B cell (primary cell): ENCODE data around the gene SRPK1. TPM values are rescaled to one million over a fixed set of nuclear protein-coding genes. Genes with fewer than 3 reads are reported as not detected.

Experiments used
- ATAC-seq: fragments of 200-7000 bp; cut with Tn5 transposase; one replicate; pipeline ENCODE4 v1.10.0; 2021; ENCODE audit warnings: low read depth, mild to moderate bottlenecking, moderate number of reproducible peaks, moderate library complexity
- CTCF ChIA-PET: fragments of 350-600 bp; sonication (Branson Sonifier 250); formaldehyde crosslinking; loops from one replicate; lab custom pipeline; 2021; ENCODE audit warnings: antibody characterized with exemption, inconsistent platforms; lab: Charles Lee
- POLR2A ChIA-PET: fragments of 350-600 bp; sonication (Branson Sonifier 250); formaldehyde crosslinking; loops from one replicate; lab custom pipeline; 2021; ENCODE audit warnings: antibody characterized with exemption; lab: Charles Lee
- DNase-seq: peaks from one replicate; pipeline ENCODE4 v3.0.0; 2013
- H2AFZ ChIP-seq: 2 replicates; pipeline ENCODE4 v1.6.1; 2012; ENCODE audit warnings: mild to moderate bottlenecking, low read depth, low read length; ENCODE audit not compliant: insufficient read depth, poor library complexity, severe bottlenecking
- H3K27ac ChIP-seq, 2 donors: 1 replicate in 1 of 2; 2 replicates in 1 of 2; pipeline ENCODE4 v1.5.1; 2012 to 2013; ENCODE audit warnings: low read length in 2 of 2, mild to moderate bottlenecking in 2 of 2, moderate library complexity in 1 of 2
- H3K27me3 ChIP-seq, 4 experiments: fragments of 200-600 bp in 1 of 4; sonication (generic) in 1 of 4; replicated peaks in 1 of 4; 1 replicate in 2 of 4; 2 replicates in 2 of 4; pipeline versions ENCODE4 v1.6.1 to v1.7.0; 2013 to 2016; ENCODE audit warnings: low read length in 3 of 4, mild to moderate bottlenecking in 2 of 4, mixed read lengths in 1 of 4, moderate library complexity in 1 of 4; ENCODE audit not compliant: insufficient read depth in 4 of 4, control insufficient read depth in 3 of 4; ENCODE audit errors: control extremely low read depth in 1 of 4
- H3K36me3 ChIP-seq, 2 experiments: replicated peaks in 1 of 2; 1 replicate in 1 of 2; 2 replicates in 1 of 2; pipeline versions ENCODE4 v1.6.1 to v1.7.1; 2013; ENCODE audit warnings: low read length in 1 of 2; ENCODE audit not compliant: insufficient read depth in 2 of 2, control insufficient read depth in 1 of 2; ENCODE audit errors: control extremely low read depth in 1 of 2, extremely low read depth in 1 of 2
- H3K4me1 ChIP-seq, 2 donors: fragments of 200-600 bp in 1 of 2; sonication (generic) in 1 of 2; 1 replicate in 1 of 2; 2 replicates in 1 of 2; pipeline versions ENCODE4 v1.5.1 to v1.6.1; 2013 to 2017; ENCODE audit warnings: low read length in 2 of 2; ENCODE audit not compliant: control insufficient read depth in 2 of 2, insufficient read depth in 2 of 2
- H3K4me2 ChIP-seq: replicated peaks from 2 replicates; pipeline ENCODE3; 2012; ENCODE audit warnings: mild to moderate bottlenecking, low read depth, low read length; ENCODE audit not compliant: poor library complexity, severe bottlenecking
- H3K4me3 ChIP-seq, 5 experiments: fragments of 200-600 bp in 1 of 5; sonication (generic) in 1 of 5; 1 replicate in 3 of 5; 2 replicates in 2 of 5; pipeline versions ENCODE4 v1.5.1 to v1.7.0; 2011 to 2016; ENCODE audit warnings: low read length in 4 of 5, mild to moderate bottlenecking in 4 of 5, low read depth in 2 of 5, control low read depth in 1 of 5, moderate library complexity in 1 of 5; ENCODE audit not compliant: insufficient read depth in 1 of 5; ENCODE audit errors: control extremely low read depth in 1 of 5, extremely low read depth in 1 of 5
- H3K79me2 ChIP-seq: fragments of 200-600 bp; sonication (generic); one replicate; pipeline ENCODE4 v1.6.0; 2016; ENCODE audit warnings: low read length; ENCODE audit not compliant: control insufficient read depth, insufficient read depth
- H3K9ac ChIP-seq: fragments of 200-600 bp; sonication (generic); 2 replicates; pipeline ENCODE4 v1.6.1; 2017; ENCODE audit warnings: mild to moderate bottlenecking, low read length, moderate library complexity
- H3K9me3 ChIP-seq, 3 donors: one replicate each; pipeline versions ENCODE4 v1.6.1 to v1.7.1; 2013; ENCODE audit warnings: low read length in 2 of 3; ENCODE audit not compliant: control insufficient read depth in 2 of 3, insufficient read depth in 1 of 3; ENCODE audit errors: control extremely low read depth in 1 of 3
- H4K20me1 ChIP-seq: 2 replicates; pipeline ENCODE4 v1.6.0; 2012; ENCODE audit warnings: mild to moderate bottlenecking, low read length; ENCODE audit not compliant: insufficient read depth, control insufficient read depth, poor library complexity, severe bottlenecking
- H3K27ac Mint-ChIP-seq: one replicate; pipeline ENCODE4 v1.8.0; 2021; ENCODE audit warnings: mixed read lengths
- H3K27me3 Mint-ChIP-seq: one replicate; pipeline ENCODE4 v1.8.0; 2021; ENCODE audit warnings: mixed read lengths
- H3K4me1 Mint-ChIP-seq: one replicate; pipeline ENCODE4 v1.8.0; 2021; ENCODE audit warnings: mixed read lengths
- H3K4me3 Mint-ChIP-seq: one replicate; pipeline ENCODE4 v1.8.0; 2021; ENCODE audit warnings: mixed read lengths
- H3K9me3 Mint-ChIP-seq: one replicate; pipeline ENCODE4 v1.8.0; 2022; ENCODE audit warnings: mixed read lengths; ENCODE audit not compliant: insufficient read depth
- EZH2 ChIP-seq: IDR thresholded peaks from 2 replicates; pipeline ENCODE4 v1.6.1; 2012; ENCODE audit warnings: borderline replicate concordance, low read depth, mild to moderate bottlenecking, moderate library complexity, low read length; ENCODE audit not compliant: insufficient read depth, poor library complexity, severe bottlenecking
- WGBS: methylation state at CpG from one replicate; pipeline ENCODE4 v1.1.5; 2013; ENCODE audit warnings: missing lambda C conversion rate; ENCODE audit not compliant: insufficient coverage; 5-methylcytosine and 5-hydroxymethylcytosine counted together
- intact Hi-C: fragments of 100-400 bp; cut with micrococcal nuclease; formaldehyde crosslinking; loops from one replicate; pipeline ENCODE4 v1.10.0; 2022
- polyA plus RNA-seq: library from polyadenylated mRNA; depleted of rRNA; stranded (reverse); fragments of >200 nt; gene quantifications from 2 replicates; pipeline ENCODE4 v1.2.3, GENCODE V29; 2012
- total RNA-seq, 2 donors: library from RNA; stranded (reverse); fragments of 120-200 nt in 1 of 2; gene quantifications; 1 replicate in 1 of 2; 2 replicates in 1 of 2; pipeline versions ENCODE4 v1.2.3 to v1.2.4, GENCODE V29; 2013 to 2022
- TF ChIP-seq, protein P1 (sequence below): fragments of 200-600 bp; IDR thresholded peaks from one replicate; pipeline ENCODE4 v1.8.0; 2022; ENCODE audit warnings: antibody characterized with exemption, mild to moderate bottlenecking

The SRPK1 gene
- total and polyA plus RNA-seq, 2 donors (not counting 1 experiment from before 2014, with no cell fraction given) = 9.7 to 53.3 TPM

GRCh38 chr6:35897486-35897885 lies 23.4 kb downstream of the SRPK1 start:
- POLR2A ChIA-PET = no interaction called here
- TF ChIP-seq, protein P1, sequence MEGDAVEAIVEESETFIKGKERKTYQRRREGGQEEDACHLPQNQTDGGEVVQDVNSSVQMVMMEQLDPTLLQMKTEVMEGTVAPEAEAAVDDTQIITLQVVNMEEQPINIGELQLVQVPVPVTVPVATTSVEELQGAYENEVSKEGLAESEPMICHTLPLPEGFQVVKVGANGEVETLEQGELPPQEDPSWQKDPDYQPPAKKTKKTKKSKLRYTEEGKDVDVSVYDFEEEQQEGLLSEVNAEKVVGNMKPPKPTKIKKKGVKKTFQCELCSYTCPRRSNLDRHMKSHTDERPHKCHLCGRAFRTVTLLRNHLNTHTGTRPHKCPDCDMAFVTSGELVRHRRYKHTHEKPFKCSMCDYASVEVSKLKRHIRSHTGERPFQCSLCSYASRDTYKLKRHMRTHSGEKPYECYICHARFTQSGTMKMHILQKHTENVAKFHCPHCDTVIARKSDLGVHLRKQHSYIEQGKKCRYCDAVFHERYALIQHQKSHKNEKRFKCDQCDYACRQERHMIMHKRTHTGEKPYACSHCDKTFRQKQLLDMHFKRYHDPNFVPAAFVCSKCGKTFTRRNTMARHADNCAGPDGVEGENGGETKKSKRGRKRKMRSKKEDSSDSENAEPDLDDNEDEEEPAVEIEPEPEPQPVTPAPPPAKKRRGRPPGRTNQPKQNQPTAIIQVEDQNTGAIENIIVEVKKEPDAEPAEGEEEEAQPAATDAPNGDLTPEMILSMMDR = no peak
- no peak for TF ChIP-seq EZH2
- WGBS = 93% methylated on average over 2 of the region's 4 CpGs

GRCh38 chr6:35897036-35897435 lies 23.9 kb downstream of the SRPK1 start:
- Histone ChIP-seq H3K36me3 (peaks cover 0 to 8% of the 10 kb centered on the region in 2 experiments), H3K27ac (no peak overlapping the region), H3K79me2 (peaks cover 75% of the 10 kb centered on the region), H3K4me3 (no peak overlapping the region), H3K9ac (no peak overlapping the region), H3K9me3 (no peaks in the 10 kb centered on the region), H3K27me3 (no peaks in the 10 kb centered on the region), H3K4me2 (no peak overlapping the region), H4K20me1 (peaks cover 10% of the 10 kb centered on the region), H3K4me1 (no peaks in the 10 kb centered on the region), H2AFZ (no peak overlapping the region)
- ChIA-PET CTCF (no interaction called here), POLR2A (no interaction called here)
- no peaks in the 10 kb centered on the region for H3K9me3 Mint-ChIP-seq
- H3K27me3 Mint-ChIP-seq = no peaks in the 10 kb centered on the region
- DNase-seq (no peak), ATAC-seq (no peak)
- WGBS = 92% methylated on average over 2 of the region's 3 CpGs
- H3K27ac Mint-ChIP-seq = no peak overlapping the region
- no peak overlapping the region for H3K4me3 Mint-ChIP-seq
- peaks cover 21% of the 10 kb centered on the region for H3K4me1 Mint-ChIP-seq
- intact Hi-C loops = no loop called here
- TF ChIP-seq EZH2 = no peak
- TF ChIP-seq, protein P1 = no peak

More at GRCh38 chr6:35897486-35897885, 23.4 kb downstream of the SRPK1 start:
- Histone ChIP-seq H3K36me3 (peaks cover 0 to 8% of the 10 kb centered on the region in 2 experiments), H3K27me3 (no peaks in the 10 kb centered on the region), H3K9ac (no peak overlapping the region), H3K4me1 (no peaks in the 10 kb centered on the region), H3K79me2 (peaks cover 79% of the 10 kb centered on the region), H3K9me3 (no peaks in the 10 kb centered on the region), H4K20me1 (peaks cover 10% of the 10 kb centered on the region), H3K4me3 (no peak overlapping the region), H2AFZ (no peak overlapping the region), H3K4me2 (no peak overlapping the region), H3K27ac (no peak overlapping the region)
- Mint-ChIP-seq H3K9me3 (no peaks in the 10 kb centered on the region), H3K4me1 (peaks cover 21% of the 10 kb centered on the region), H3K27ac (no peak overlapping the region), H3K27me3 (no peaks in the 10 kb centered on the region), H3K4me3 (no peak overlapping the region)
- intact Hi-C loops = no loop called here
- CTCF ChIA-PET = no interaction called here
- ATAC-seq = no peak
- DNase-seq = no peak
